KMS-11 (cell line): Measurements from ENCODE around the gene MYRF.

ENCODE experiments used
- H2AFZ ChIP-seq: fragments of 200-600 bp; sonication (generic); 2 replicates; pipeline ENCODE4 v1.6.1; 2016; ENCODE audit warnings: antibody characterized with exemption, mixed run types, low read depth
- H3K27ac ChIP-seq: fragments of 200-600 bp; sonication (generic); 2 replicates; pipeline ENCODE4 v1.6.1; 2016; ENCODE audit warnings: mild to moderate bottlenecking, mixed run types
- H3K27me3 ChIP-seq: fragments of 200-600 bp; sonication (generic); 2 replicates; pipeline ENCODE4 v1.6.1; 2017; ENCODE audit warnings: mild to moderate bottlenecking, low read depth, mixed run types, moderate library complexity; ENCODE audit not compliant: insufficient read depth
- H3K36me3 ChIP-seq: fragments of 200-600 bp; sonication (generic); 2 replicates; pipeline ENCODE4 v1.6.1; 2017; ENCODE audit warnings: mild to moderate bottlenecking, mixed run types; ENCODE audit not compliant: insufficient read depth
- H3K4me1 ChIP-seq: fragments of 200-600 bp; sonication (generic); 2 replicates; pipeline ENCODE4 v1.6.1; 2016; ENCODE audit warnings: mild to moderate bottlenecking, low read depth, mixed run types; ENCODE audit not compliant: poor library complexity, severe bottlenecking
- H3K4me2 ChIP-seq: fragments of 200-600 bp; sonication (generic); 2 replicates; pipeline ENCODE4 v1.7.0; 2016; ENCODE audit warnings: mild to moderate bottlenecking, mixed run types
- H3K4me3 ChIP-seq: fragments of 200-600 bp; sonication (generic); IDR thresholded peaks from 2 replicates; pipeline ENCODE4 v1.6.1; 2017; ENCODE audit warnings: low read depth, low read length, mixed read lengths; ENCODE audit not compliant: insufficient read depth
- H3K79me2 ChIP-seq: fragments of 200-600 bp; sonication (generic); 2 replicates; pipeline ENCODE4 v1.6.1; 2016; ENCODE audit warnings: low read depth, mixed run types; ENCODE audit not compliant: insufficient read depth
- H3K9ac ChIP-seq: fragments of 200-600 bp; sonication (generic); 2 replicates; pipeline ENCODE4 v1.6.1; 2016; ENCODE audit warnings: mild to moderate bottlenecking, mixed run types
- H4K20me1 ChIP-seq: fragments of 200-600 bp; sonication (generic); 2 replicates; pipeline ENCODE4 v1.6.1; 2016; ENCODE audit warnings: mild to moderate bottlenecking, mixed run types; ENCODE audit not compliant: insufficient read depth
- CTCF ChIP-seq: fragments of 200-600 bp; sonication (generic); conservative IDR thresholded peaks from 2 replicates; pipeline ENCODE4 v1.6.1; 2017; ENCODE audit warnings: low read depth, mild to moderate bottlenecking, antibody characterized with exemption, low read length, moderate library complexity, mixed read lengths

The MYRF gene

GRCh38 chr11:61791737-61792309, 39.4 kb downstream of the MYRF start:
- Histone ChIP-seq H3K4me1 (peaks cover 26% of the 10 kb centered on the region), H3K9ac (peak overlapping the region; percentile 88), H4K20me1 (no peaks in the 10 kb centered on the region), H2AFZ (peak overlapping the region; percentile 74; the same call in 1 of the 2 replicates), H3K4me3 (no peak overlapping the region), H3K79me2 (peaks cover 61% of the 10 kb centered on the region), H3K27ac (peak overlapping the region; percentile 79), H3K36me3 (peaks cover 6% of the 10 kb centered on the region; the same call in 1 of the 2 replicates), H3K27me3 (no peaks in the 10 kb centered on the region), H3K4me2 (peak overlapping the region; percentile 58)
- TF ChIP-seq CTCF = no peak

GRCh38 chr11:61792310-61793082, 40.1 kb downstream of the MYRF start, which contains the start of the genes FEN1 and TMEM258:
FEN1 (plus strand) TSS chr11:61792911; CDS start chr11:61795362, 2,451 bp downstream.
TMEM258 (minus strand) TSS chr11:61792599; CDS start chr11:61792558, 41 bp downstream.
- Histone ChIP-seq H3K9ac (peak within 1 kb of the TSS; percentile 88), H2AFZ (peak within 1 kb of the TSS; percentile 74), H3K4me1 (peaks cover 32% of the 10 kb centered on the region), H4K20me1 (peaks cover 2% of the 10 kb centered on the region; the same call in 1 of the 2 replicates), H3K36me3 (peaks cover 6% of the 10 kb centered on the region; the same call in 1 of the 2 replicates), H3K4me2 (peak within 1 kb of the TSS; percentile 58), H3K79me2 (peaks cover 64% of the 10 kb centered on the region), H3K27ac (peak within 1 kb of the TSS; percentile 79), H3K4me3 (no peak within 1 kb of the TSS), H3K27me3 (no peaks in the 10 kb centered on the region)
- TF ChIP-seq CTCF = 0 out of 2 replicates have a peak, but pooled peaks have one; percentile 27

- Histone ChIP-seq H3K4me3 (no peak overlapping the region), H4K20me1 (peaks cover 4% of the 10 kb centered on the region; the same call in 1 of the 2 replicates), H2AFZ (peak overlapping the region; percentile 74; the same call in 1 of the 2 replicates), H3K27ac (peak overlapping the region; percentile 79), H3K9ac (peak overlapping the region; percentile 88), H3K27me3 (no peaks in the 10 kb centered on the region), H3K4me2 (peak overlapping the region; percentile 58), H3K4me1 (peaks cover 35% of the 10 kb centered on the region), H3K79me2 (peaks cover 72% of the 10 kb centered on the region), H3K36me3 (peaks cover 9% of the 10 kb centered on the region; the same call in 1 of the 2 replicates)
- TF ChIP-seq CTCF = no peak
Measured at GRCh38 chr11:61793083-61793828, 40.8 kb downstream of the MYRF start.

DNA sequence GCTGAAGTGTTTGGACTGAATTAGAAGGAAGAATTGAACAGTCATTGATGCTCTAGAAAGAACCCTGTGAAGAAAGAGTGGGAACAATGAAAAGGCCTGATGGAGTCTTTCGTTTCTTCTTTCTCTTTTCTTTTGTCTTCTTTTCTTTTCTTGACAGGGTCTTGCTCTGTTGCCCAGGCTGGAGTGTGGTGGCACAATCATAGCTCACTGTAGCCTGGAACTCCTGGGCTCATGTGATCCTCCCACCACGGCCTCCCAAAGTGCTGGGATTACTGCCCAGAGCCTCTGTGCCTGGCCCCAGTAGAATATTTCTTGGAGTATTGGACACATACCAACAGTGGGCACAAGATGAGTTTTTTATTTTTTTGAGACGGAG, 41.4 kb downstream of the MYRF start:
- no peak for TF ChIP-seq CTCF
- peak overlapping the region; percentile 88; the same call in 1 of the 2 replicates for H3K9ac ChIP-seq
- H3K4me2 ChIP-seq = peak overlapping the region; percentile 58
- H2AFZ ChIP-seq = no peak overlapping the region
- peaks cover 10% of the 10 kb centered on the region; the same call in 1 of the 2 replicates for H3K36me3 ChIP-seq
- H3K27me3 ChIP-seq = no peaks in the 10 kb centered on the region
- no peak overlapping the region for H3K4me3 ChIP-seq
- H3K79me2 ChIP-seq = peaks cover 76% of the 10 kb centered on the region
- H3K4me1 ChIP-seq = peaks cover 35% of the 10 kb centered on the region
- peaks cover 4% of the 10 kb centered on the region; the same call in 1 of the 2 replicates for H4K20me1 ChIP-seq
- H3K27ac ChIP-seq = peak overlapping the region; percentile 79; the same call in 1 of the 2 replicates
